PFSK-1 (cell line): Measurements from ENCODE around the gene NBEAL2.

Source experiments
- FOXP2 ChIP-seq: optimal IDR thresholded peaks from 2 replicates; pipeline ENCODE3; 2011; ENCODE audit warnings: borderline replicate concordance, control low read depth, inconsistent platforms; ENCODE audit not compliant: insufficient read depth; ENCODE audit errors: extremely low read length, extremely low read depth
- POLR2AphosphoS5 ChIP-seq: IDR thresholded peaks from 2 replicates; pipeline ENCODE4 v1.6.1; 2012; ENCODE audit warnings: low read depth, mild to moderate bottlenecking, control low read depth, low read length, moderate library complexity
- REST ChIP-seq, 2 experiments: IDR thresholded peaks; 2 replicates each; pipeline versions ENCODE4 v1.6.1 to v1.8.0; 2011 to 2012; ENCODE audit warnings: low read depth in 2 of 2, low read length in 2 of 2, control low read depth in 1 of 2, inconsistent platforms in 1 of 2, mild to moderate bottlenecking in 1 of 2, moderate library complexity in 1 of 2; ENCODE audit not compliant: insufficient read depth in 1 of 2
- SIN3A ChIP-seq: IDR thresholded peaks from 2 replicates; pipeline ENCODE4 v1.6.1; 2012; ENCODE audit warnings: mild to moderate bottlenecking, low read length, moderate library complexity, borderline replicate concordance; ENCODE audit not compliant: insufficient read depth
- TAF1 ChIP-seq: IDR thresholded peaks from 2 replicates; pipeline ENCODE4 v1.6.1; 2012; ENCODE audit warnings: low read length, control low read depth, borderline replicate concordance; ENCODE audit not compliant: insufficient read depth

NBEAL2 gene

GRCh38 chr3:47010111-47010712 lies 30.7 kb downstream of the NBEAL2 start:
- TF ChIP-seq POLR2AphosphoS5, result no peak
- TF ChIP-seq REST (IDR thresholded peaks at IDR 0.05; ENCODE audit: insufficient read depth in 1 of 2, low read depth in 2 of 2, low read length in 2 of 2), result no peak
- TF ChIP-seq SIN3A, result no peak
- no peak for TF ChIP-seq TAF1
- TF ChIP-seq FOXP2, result no peak

GRCh38 chr3:47010910-47011309 lies 31.4 kb downstream of the NBEAL2 start:
- TF ChIP-seq REST (IDR thresholded peaks at IDR 0.05; ENCODE audit: insufficient read depth in 1 of 2, low read depth in 2 of 2, low read length in 2 of 2) (no peak), SIN3A (no peak), FOXP2 (no peak), TAF1 (no peak), POLR2AphosphoS5 (no peak)

- TF ChIP-seq REST (IDR thresholded peaks at IDR 0.05; ENCODE audit: insufficient read depth in 1 of 2, low read depth in 2 of 2, low read length in 2 of 2) (no peak), FOXP2 (no peak), POLR2AphosphoS5 (no peak), SIN3A (no peak)
Observed at GRCh38 chr3:47011371-47011770, 31.9 kb downstream of the NBEAL2 start.

DNA sequence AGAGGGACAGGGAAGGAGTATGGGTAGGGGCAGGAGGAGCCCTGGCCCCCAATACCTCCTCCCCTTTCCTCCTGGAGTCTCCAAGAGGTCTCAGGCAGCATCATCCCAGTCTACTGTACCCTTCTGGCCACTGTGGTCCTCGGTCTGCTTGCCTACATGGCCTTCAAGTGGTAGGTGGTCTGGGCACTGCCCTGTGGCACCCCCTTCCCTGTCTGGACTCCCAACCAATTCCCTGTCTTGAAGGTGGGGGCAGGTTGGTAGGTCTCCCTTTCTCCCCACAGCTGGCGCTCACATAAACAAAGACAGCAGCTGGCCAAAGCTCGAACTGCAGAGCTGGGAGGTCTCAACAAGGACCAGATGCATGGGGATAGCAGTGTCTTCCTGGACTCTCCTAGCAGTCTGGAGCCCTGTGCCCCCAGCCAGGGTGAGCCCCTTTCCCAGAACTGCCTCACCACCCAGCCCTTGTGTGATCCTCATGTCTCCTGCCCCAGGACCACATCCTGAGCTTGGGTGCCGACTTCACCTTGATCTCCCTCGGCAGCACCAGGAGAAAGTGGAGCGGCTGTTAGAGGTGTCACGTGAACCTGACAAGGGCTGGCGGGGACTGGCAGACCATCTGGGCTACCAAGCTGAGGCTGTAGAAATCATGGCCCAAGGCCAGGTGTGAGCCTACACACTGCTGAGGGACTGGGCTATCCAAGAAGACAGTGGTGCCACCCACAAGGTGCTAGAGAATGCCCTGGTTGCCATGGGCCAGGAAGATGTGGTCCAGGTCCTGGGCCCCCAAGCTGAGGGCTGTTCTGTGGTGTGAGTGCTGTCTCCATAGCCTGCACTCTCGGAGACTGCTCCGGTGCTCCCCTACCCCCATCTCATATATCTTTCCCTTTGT lies 33.1 kb downstream of the NBEAL2 start:
- TF ChIP-seq FOXP2 (no peak), POLR2AphosphoS5 (no peak), SIN3A (no peak), TAF1 (no peak), REST (IDR thresholded peaks at IDR 0.05; ENCODE audit: insufficient read depth in 1 of 2, low read depth in 2 of 2, low read length in 2 of 2) (no peak)
